GM21723 (cell line): Measurements from ENCODE around the gene SORCS2.

Experiments used
- ATAC-seq: cut with Tn5 transposase; IDR thresholded peaks from one replicate; pipeline ENCODE4 v1.9.1; 2021; ENCODE audit warnings: mild to moderate bottlenecking, moderate library complexity; ENCODE audit not compliant: unreplicated experiment

The SORCS2 gene

GRCh38 chr4:7217474-7218321 lies 25.4 kb downstream of the SORCS2 start:
- ATAC-seq: no peak

GRCh38 chr4:7218686-7219085 lies 26.3 kb downstream of the SORCS2 start:
- no peak for ATAC-seq

- ATAC-seq: no peak
Observed at GRCh38 chr4:7222521-7222920, 30.2 kb downstream of the SORCS2 start.

- ATAC-seq: no peak
Observed at GRCh38 chr4:7223541-7223940, 31.2 kb downstream of the SORCS2 start.

GRCh38 chr4:7224001-7224400 lies 31.7 kb downstream of the SORCS2 start:
- no peak for ATAC-seq

GRCh38 chr4:7224878-7225533 lies 32.7 kb downstream of the SORCS2 start:
- no peak for ATAC-seq

GRCh38 chr4:7226439-7226838 lies 34.1 kb downstream of the SORCS2 start:
- no peak for ATAC-seq

GRCh38 chr4:7227008-7227407 lies 34.7 kb downstream of the SORCS2 start:
- ATAC-seq: no peak

- ATAC-seq: no peak
Observed at GRCh38 chr4:7228734-7229133, 36.4 kb downstream of the SORCS2 start.

- no peak for ATAC-seq
Observed at GRCh38 chr4:7232061-7232650, 39.8 kb downstream of the SORCS2 start.

GRCh38 chr4:7233006-7233580 lies 40.8 kb downstream of the SORCS2 start:
- ATAC-seq: no peak

- no peak for ATAC-seq
Observed at GRCh38 chr4:7233601-7234000, 41.3 kb downstream of the SORCS2 start.

- no peak for ATAC-seq
Observed at GRCh38 chr4:7234355-7235029, 42.2 kb downstream of the SORCS2 start.

GRCh38 chr4:7235030-7235380 lies 42.7 kb downstream of the SORCS2 start:
- no peak for ATAC-seq

GRCh38 chr4:7236847-7237246 lies 44.5 kb downstream of the SORCS2 start:
- ATAC-seq: no peak

- no peak for ATAC-seq
Observed at GRCh38 chr4:7237873-7238272, 45.5 kb downstream of the SORCS2 start.

GRCh38 chr4:7238300-7238960 lies 46.1 kb downstream of the SORCS2 start:
- no peak for ATAC-seq

- ATAC-seq: no peak
Observed at GRCh38 chr4:7239101-7239820, 46.9 kb downstream of the SORCS2 start.

GRCh38 chr4:7239844-7240243 lies 47.5 kb downstream of the SORCS2 start:
- ATAC-seq: no peak

- ATAC-seq: no peak
Observed at GRCh38 chr4:7240306-7240705, 48.0 kb downstream of the SORCS2 start.
